H1 (cell line): ENCODE measurements around the gene AQP4. TPM values are rescaled to one million over a fixed set of nuclear protein-coding genes. Genes with fewer than 3 reads are reported as not detected.
A peak's percentile ranks its signal among the peaks of the same experiment; 100 is the strongest.

Experiments used
- CTCF ChIA-PET: fragments of 300-600 bp; sonication (Branson Sonifier 250); formaldehyde crosslinking; loops from one replicate; lab custom pipeline; 2021; ENCODE audit not compliant: partially characterized antibody; lab: Charles Lee
- POLR2A ChIA-PET: fragments of 300-600 bp; sonication (Branson Sonifier 250); formaldehyde crosslinking; loops from one replicate; lab custom pipeline; 2021; ENCODE audit warnings: inconsistent platforms; ENCODE audit not compliant: partially characterized antibody; lab: Charles Lee
- DNase-seq, 2 experiments: peaks; one replicate each; pipeline versions ENCODE4 v3.0.0 to v3.0.0-alpha.2; 2010 to 2022; ENCODE audit warnings: low spot score in 2 of 2, low read depth in 1 of 2, mixed read lengths in 1 of 2
- FAIRE-seq: peaks from 2 replicates; lab custom pipeline; 2011; peaks lifted over from hg19 to GRCh38; lab: Jason Lieb, UNC
- H2AFZ ChIP-seq: 2 replicates; pipeline ENCODE4 v1.8.1; 2012; ENCODE audit warnings: low read length, inconsistent platforms
- H2AK5ac ChIP-seq: 2 replicates; pipeline ENCODE4 v1.6.1; 2013; ENCODE audit warnings: low read depth, low read length
- H2BK120ac ChIP-seq: replicated peaks from 2 replicates; pipeline ENCODE3; 2013; ENCODE audit warnings: low read depth, low read length, inconsistent platforms
- H2BK12ac ChIP-seq: 2 replicates; pipeline ENCODE4 v1.6.1; 2013; ENCODE audit warnings: low read depth, low read length
- H2BK15ac ChIP-seq: 2 replicates; pipeline ENCODE4 v1.6.1; 2013; ENCODE audit warnings: low read length
- H2BK20ac ChIP-seq: 2 replicates; pipeline ENCODE4 v1.6.1; 2013; ENCODE audit warnings: low read length
- H2BK5ac ChIP-seq: 2 replicates; pipeline ENCODE4 v1.6.1; 2013; ENCODE audit warnings: low read depth, low read length
- H3K14ac ChIP-seq: 2 replicates; pipeline ENCODE4 v1.6.1; 2013; ENCODE audit warnings: inconsistent platforms; ENCODE audit not compliant: insufficient read length
- H3K18ac ChIP-seq: 2 replicates; pipeline ENCODE4 v1.6.1; 2013; ENCODE audit warnings: low read length; ENCODE audit errors: extremely low read depth
- H3K23ac ChIP-seq: 2 replicates; pipeline ENCODE4 v1.6.1; 2013; ENCODE audit warnings: inconsistent platforms; ENCODE audit not compliant: insufficient read length
- H3K23me2 ChIP-seq: 2 replicates; pipeline ENCODE4 v1.6.1; 2013; ENCODE audit warnings: low read depth, low read length
- H3K27ac ChIP-seq: 2 replicates; pipeline ENCODE4 v1.6.1; 2011; ENCODE audit warnings: low read depth, low read length, inconsistent platforms
- H3K27me3 ChIP-seq, 4 experiments: replicated peaks in 1 of 4; 1 replicate in 1 of 4; 2 replicates in 3 of 4; pipeline versions ENCODE4 v1.6.1 to v1.8.1; 2011 to 2013; ENCODE audit warnings: low read length in 3 of 4, mild to moderate bottlenecking in 3 of 4, inconsistent platforms in 2 of 4, mixed read lengths in 2 of 4, moderate library complexity in 1 of 4; ENCODE audit not compliant: control insufficient read depth in 3 of 4, insufficient read depth in 3 of 4; ENCODE audit errors: extremely low read depth in 1 of 4
- H3K36me3 ChIP-seq, 4 experiments: 2 replicates each; pipeline versions ENCODE4 v1.6.1 to v1.8.1; 2011 to 2013; ENCODE audit warnings: mild to moderate bottlenecking in 4 of 4, low read length in 3 of 4, moderate library complexity in 2 of 4, control low read depth in 1 of 4, inconsistent platforms in 1 of 4; ENCODE audit not compliant: insufficient read depth in 4 of 4, control insufficient read depth in 2 of 4
- H3K4ac ChIP-seq: replicated peaks from 2 replicates; pipeline ENCODE3; 2013; ENCODE audit warnings: low read length, low read depth, mixed read lengths, inconsistent platforms; ENCODE audit not compliant: insufficient read length
- H3K4me1 ChIP-seq, 4 experiments: replicated peaks in 1 of 4; 1 replicate in 1 of 4; 2 replicates in 3 of 4; pipeline versions ENCODE4 v1.6.1 to v1.8.1; 2011 to 2013; ENCODE audit warnings: low read length in 3 of 4, inconsistent platforms in 2 of 4, mixed read lengths in 1 of 4; ENCODE audit not compliant: insufficient read depth in 4 of 4, control insufficient read depth in 3 of 4
- H3K4me2 ChIP-seq, 2 experiments: 2 replicates each; pipeline versions ENCODE4 v1.6.1 to v1.8.1; 2011 to 2013; ENCODE audit warnings: low read depth in 2 of 2, low read length in 2 of 2, control low read depth in 1 of 2, inconsistent platforms in 1 of 2, mild to moderate bottlenecking in 1 of 2; ENCODE audit not compliant: insufficient read depth in 1 of 2
- H3K4me3 ChIP-seq, 4 experiments: fragments of 200-600, 300-600 bp in 1 of 4; sonication (generic), shearing (Covaris generic), sonication (Bioruptor Twin) in 1 of 4; 2 replicates each; pipeline versions ENCODE4 v1.5.1 to v1.8.1; 2011 to 2016; ENCODE audit warnings: low read length in 4 of 4, low read depth in 3 of 4, control low read depth in 2 of 4, inconsistent platforms in 2 of 4, mild to moderate bottlenecking in 2 of 4, mixed read lengths in 1 of 4, moderate library complexity in 1 of 4; ENCODE audit not compliant: insufficient read depth in 2 of 4; ENCODE audit errors: extremely low read depth in 1 of 4
- H3K56ac ChIP-seq: replicated peaks from 2 replicates; pipeline ENCODE3; 2013; ENCODE audit warnings: low read depth, mild to moderate bottlenecking, mixed read lengths, low read length, inconsistent platforms; ENCODE audit not compliant: insufficient read length
- H3K79me1 ChIP-seq: 2 replicates; pipeline ENCODE4 v1.6.1; 2013; ENCODE audit warnings: low read depth, low read length, control low read depth
- H3K79me2 ChIP-seq, 2 experiments: 2 replicates each; pipeline versions ENCODE4 v1.6.1 to v1.8.1; 2012 to 2013; ENCODE audit warnings: low read length in 2 of 2, mild to moderate bottlenecking in 2 of 2, inconsistent platforms in 1 of 2; ENCODE audit not compliant: insufficient read depth in 2 of 2, control insufficient read depth in 1 of 2
- H3K9ac ChIP-seq, 4 experiments: replicated peaks in 1 of 4; 1 replicate in 1 of 4; 2 replicates in 3 of 4; pipeline versions ENCODE4 v1.6.1 to v1.8.1; 2011 to 2013; ENCODE audit warnings: low read depth in 3 of 4, low read length in 3 of 4, control low read depth in 2 of 4, mild to moderate bottlenecking in 2 of 4, moderate library complexity in 2 of 4, inconsistent platforms in 1 of 4; ENCODE audit errors: extremely low read depth in 1 of 4
- H3K9me3 ChIP-seq, 2 experiments: 2 replicates each; pipeline versions ENCODE4 v1.6.1 to v1.8.1; 2012 to 2013; ENCODE audit warnings: mild to moderate bottlenecking in 2 of 2, moderate library complexity in 2 of 2, control low read depth in 1 of 2, inconsistent platforms in 1 of 2, low read depth in 1 of 2, low read length in 1 of 2, mixed read lengths in 1 of 2; ENCODE audit not compliant: insufficient read depth in 2 of 2
- H4K20me1 ChIP-seq, 2 experiments: replicated peaks in 1 of 2; 2 replicates each; pipeline versions ENCODE3 to v1.8.1; 2011 to 2013; ENCODE audit warnings: inconsistent platforms in 2 of 2, low read length in 2 of 2, mild to moderate bottlenecking in 1 of 2; ENCODE audit not compliant: insufficient read depth in 2 of 2, control insufficient read depth in 1 of 2
- H4K5ac ChIP-seq: 2 replicates; pipeline ENCODE4 v1.6.1; 2013; ENCODE audit warnings: low read length, low read depth, mixed read lengths, inconsistent platforms; ENCODE audit not compliant: insufficient read length
- H4K8ac ChIP-seq: 2 replicates; pipeline ENCODE4 v1.8.0; 2013; ENCODE audit warnings: mild to moderate bottlenecking, moderate library complexity, low read length, inconsistent platforms; ENCODE audit not compliant: insufficient read depth; ENCODE audit errors: extremely low read depth
- H4K91ac ChIP-seq: replicated peaks from 2 replicates; pipeline ENCODE3; 2013; ENCODE audit warnings: low read length, mixed read lengths, inconsistent platforms; ENCODE audit not compliant: insufficient read length
- BACH1 ChIP-seq: IDR thresholded peaks from 2 replicates; pipeline ENCODE4 v1.6.1; 2012; ENCODE audit warnings: low read length, improper control_type of control experiment
- BCL11A ChIP-seq, 2 experiments: IDR thresholded peaks; one replicate each; pipeline ENCODE4 v1.6.1; 2011; ENCODE audit warnings: low read depth in 2 of 2, low read length in 2 of 2, mild to moderate bottlenecking in 2 of 2
- CHD2 ChIP-seq: IDR thresholded peaks from 2 replicates; pipeline ENCODE4 v1.6.1; 2012; ENCODE audit warnings: low read length, improper control_type of control experiment
- EP300 ChIP-seq, 2 experiments: IDR thresholded peaks; 1 replicate in 1 of 2; 2 replicates in 1 of 2; pipeline ENCODE4 v1.6.1; 2011 to 2012; ENCODE audit warnings: low read depth in 2 of 2, low read length in 2 of 2, mild to moderate bottlenecking in 2 of 2, borderline replicate concordance in 1 of 2, inconsistent platforms in 1 of 2, moderate library complexity in 1 of 2
- HDAC2 ChIP-seq, 2 experiments: fragments of 300-600 bp in 1 of 2; sonication (generic) in 1 of 2; IDR thresholded peaks; 2 replicates each; pipeline ENCODE4 v1.6.1; 2011 to 2012; ENCODE audit warnings: low read depth in 2 of 2, low read length in 2 of 2, mild to moderate bottlenecking in 2 of 2, moderate library complexity in 2 of 2, borderline replicate concordance in 1 of 2, inconsistent platforms in 1 of 2
- JUND ChIP-seq: IDR thresholded peaks from 2 replicates; pipeline ENCODE4 v1.6.1; 2011; ENCODE audit warnings: mild to moderate bottlenecking, improper control_type of control experiment, low read length
- POLR2A ChIP-seq, 2 experiments: IDR thresholded peaks; 1 replicate in 1 of 2; 2 replicates in 1 of 2; pipeline ENCODE4 v1.6.1; 2011; ENCODE audit warnings: low read depth in 2 of 2, low read length in 2 of 2, mild to moderate bottlenecking in 2 of 2; ENCODE audit errors: control extremely low read depth in 1 of 2
- POLR2AphosphoS5 ChIP-seq: IDR thresholded peaks from 2 replicates; pipeline ENCODE4 v1.6.1; 2011; ENCODE audit warnings: low read depth, low read length
- RAD21 ChIP-seq, 2 experiments: IDR thresholded peaks in 1 of 2; conservative IDR thresholded peaks in 1 of 2; 2 replicates each; pipeline ENCODE4 v1.6.1; 2011; ENCODE audit warnings: low read depth in 2 of 2, low read length in 2 of 2, improper control_type of control experiment in 1 of 2, inconsistent platforms in 1 of 2, mild to moderate bottlenecking in 1 of 2, moderate library complexity in 1 of 2
- SP2 ChIP-seq: IDR thresholded peaks from 2 replicates; pipeline ENCODE4 v1.6.1; 2012; ENCODE audit warnings: mild to moderate bottlenecking, low read length, inconsistent platforms
- SUZ12 ChIP-seq: fragments of 200-600 bp; sonication (generic); IDR thresholded peaks from 2 replicates; pipeline ENCODE4 v1.6.1; 2012; ENCODE audit warnings: mild to moderate bottlenecking, inconsistent platforms, low read length, moderate library complexity, mixed read lengths
- WGBS, 2 experiments: shearing (Covaris generic) in 1 of 2; methylation state at CpG; one replicate each; pipeline versions ENCODE4 v1.1.6 to v1.1.7; 2013 to 2015; ENCODE audit warnings: low lambda C conversion rate in 2 of 2, mixed read lengths in 2 of 2, inconsistent platforms in 1 of 2, low coverage in 1 of 2, missing lambda C conversion rate in 1 of 2; ENCODE audit not compliant: insufficient replicate concordance in 2 of 2, insufficient coverage in 1 of 2, insufficient read length in 1 of 2; ENCODE audit errors: extremely low coverage in 1 of 2, missing lambda C conversion rate in 1 of 2; 5-methylcytosine and 5-hydroxymethylcytosine counted together
- polyA plus RNA-seq, 7 experiments: library from polyadenylated mRNA; depleted of rRNA in 3 of 7; stranded (reverse) in 5 of 7; unstranded in 2 of 7; fragments of >200 nt in 5 of 7; fragments of 200-250 nt in 2 of 7; gene quantifications; 1 replicate in 5 of 7; 2 replicates in 1 of 7; 4 replicates in 1 of 7; pipeline versions ENCODE4 v1.2.1 to v1.2.3, GENCODE V29; 2011 to 2013; ENCODE audit warnings: missing spikeins in 2 of 7, mixed read lengths in 2 of 7
- total RNA-seq: library from RNA; stranded (reverse); fragmentation: NEBNext Ultra II Directional; extraction: Animal tissue kit (Norgen Biotek cat#: 25700); gene quantifications from 2 replicates; pipeline ENCODE4 v1.2.1, GENCODE V29; 2021
- TF ChIP-seq, protein P1 (sequence below), 3 experiments: IDR thresholded peaks; 1 replicate in 2 of 3; 2 replicates in 1 of 3; pipeline versions ENCODE4 v1.5.1 to v1.6.1; 2011; ENCODE audit warnings: low read length in 3 of 3, mild to moderate bottlenecking in 3 of 3, inconsistent platforms in 2 of 3, low read depth in 1 of 3, moderate library complexity in 1 of 3; ENCODE audit not compliant: insufficient read depth in 1 of 3; ENCODE audit errors: control extremely low read depth in 1 of 3

The AQP4 gene
- total and polyA plus RNA-seq, 2 of the 8 experiments (the other 6 are each of a cell fraction or from before 2014, with no cell fraction given), result 2.2 to 2.8 TPM

DNA sequence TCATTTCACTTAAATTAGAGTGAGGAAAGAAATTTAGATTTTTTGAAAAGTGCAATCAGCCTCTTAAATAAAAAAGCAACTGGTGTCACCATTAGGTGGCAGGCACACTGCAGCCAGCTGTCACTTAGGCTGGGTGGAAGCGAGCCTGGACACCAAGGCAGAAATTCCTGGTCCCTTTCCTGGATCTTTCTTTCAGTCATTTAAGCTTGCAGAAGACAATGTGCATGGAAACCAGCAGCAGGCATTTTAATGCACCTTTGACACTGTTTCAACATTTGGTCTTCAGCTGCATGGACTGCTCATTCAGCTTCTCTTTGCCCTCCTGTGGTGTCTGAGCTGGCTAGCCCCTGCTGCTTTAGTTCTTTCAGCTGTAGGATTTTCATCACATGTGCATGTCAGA, 61.0 kb downstream of the AQP4 start:
- Histone ChIP-seq H2BK12ac (no peak overlapping the region), H3K27ac (no peak overlapping the region), H2BK15ac (no peak overlapping the region), H3K9me3 (no peaks in the 10 kb centered on the region), H4K20me1 (no peaks in the 10 kb centered on the region), H3K9ac (no peak overlapping the region), H4K91ac (no peak overlapping the region), H3K14ac (no peak overlapping the region), H3K79me2 (no peaks in the 10 kb centered on the region), H2BK120ac (no peak overlapping the region), H3K4me2 (no peak overlapping the region), H3K18ac (no peak overlapping the region), H3K4me1 (no peaks in the 10 kb centered on the region), H3K79me1 (no peaks in the 10 kb centered on the region), H3K56ac (no peak overlapping the region), H3K23me2 (no peaks in the 10 kb centered on the region; the same call in 1 of the 2 replicates), H4K8ac (no peak overlapping the region), H3K27me3 (no peaks in the 10 kb centered on the region; a peak in 1 of 7 replicates), H4K5ac (no peak overlapping the region), H2AFZ (no peak overlapping the region), H2AK5ac (no peak overlapping the region), H2BK20ac (no peak overlapping the region), H3K23ac (no peak overlapping the region), H3K36me3 (no peaks in the 10 kb centered on the region; a peak in 1 of 8 replicates), H3K4me3 (no peak overlapping the region), H3K4ac (no peak overlapping the region), H2BK5ac (no peak overlapping the region)
- ChIA-PET CTCF (interaction anchor here (0.6 to 5.2 kb wide), 34 partner anchors 8 to 572 kb away, joined by 3 to 26 read pairs (median 4); partner anchors contain the start of gene AQP4), POLR2A (no interaction called here)
- FAIRE-seq, result peak; percentile 48
- WGBS, 2 experiments, result 47% methylated on average over 1 of the region's 1 CpG; no CpG with 5 or more reads in 1 of the 2 experiments
- no peak for DNase-seq
- TF ChIP-seq, protein P1, sequence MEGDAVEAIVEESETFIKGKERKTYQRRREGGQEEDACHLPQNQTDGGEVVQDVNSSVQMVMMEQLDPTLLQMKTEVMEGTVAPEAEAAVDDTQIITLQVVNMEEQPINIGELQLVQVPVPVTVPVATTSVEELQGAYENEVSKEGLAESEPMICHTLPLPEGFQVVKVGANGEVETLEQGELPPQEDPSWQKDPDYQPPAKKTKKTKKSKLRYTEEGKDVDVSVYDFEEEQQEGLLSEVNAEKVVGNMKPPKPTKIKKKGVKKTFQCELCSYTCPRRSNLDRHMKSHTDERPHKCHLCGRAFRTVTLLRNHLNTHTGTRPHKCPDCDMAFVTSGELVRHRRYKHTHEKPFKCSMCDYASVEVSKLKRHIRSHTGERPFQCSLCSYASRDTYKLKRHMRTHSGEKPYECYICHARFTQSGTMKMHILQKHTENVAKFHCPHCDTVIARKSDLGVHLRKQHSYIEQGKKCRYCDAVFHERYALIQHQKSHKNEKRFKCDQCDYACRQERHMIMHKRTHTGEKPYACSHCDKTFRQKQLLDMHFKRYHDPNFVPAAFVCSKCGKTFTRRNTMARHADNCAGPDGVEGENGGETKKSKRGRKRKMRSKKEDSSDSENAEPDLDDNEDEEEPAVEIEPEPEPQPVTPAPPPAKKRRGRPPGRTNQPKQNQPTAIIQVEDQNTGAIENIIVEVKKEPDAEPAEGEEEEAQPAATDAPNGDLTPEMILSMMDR (IDR thresholded peaks at IDR 0.05; ENCODE audit: control extremely low read depth in 1 of 3, insufficient read depth in 1 of 3, low read depth in 1 of 3, low read length in 3 of 3), result peak; percentile 51 to 54 (median 51)
- TF ChIP-seq BCL11A (IDR thresholded peaks at IDR 0.05; ENCODE audit: low read depth in 2 of 2, low read length in 2 of 2) (no peak), BACH1 (no peak), SUZ12 (no peak), SP2 (no peak), JUND (no peak), EP300 (IDR thresholded peaks at IDR 0.05; ENCODE audit: borderline replicate concordance in 1 of 2, low read depth in 2 of 2, low read length in 2 of 2) (no peak), CHD2 (no peak), POLR2A (IDR thresholded peaks at IDR 0.05; ENCODE audit: control extremely low read depth in 1 of 2, low read depth in 2 of 2, low read length in 2 of 2) (no peak), HDAC2 (IDR thresholded peaks at IDR 0.05; ENCODE audit: borderline replicate concordance in 1 of 2, low read depth in 2 of 2, low read length in 2 of 2) (no peak), POLR2AphosphoS5 (no peak), RAD21 (IDR thresholded peaks at IDR 0.05 in 1 of 2, conservative IDR thresholded peaks at IDR 0.05 in 1 of 2; ENCODE audit: low read depth in 2 of 2, low read length in 2 of 2) (peak; percentile 71 to 76)
